ENCODE data around the gene TOX2. TPM values are rescaled to one million over a fixed set of nuclear protein-coding genes. Genes with fewer than 3 reads are reported as not detected.
A peak's percentile ranks its signal among the peaks of the same experiment; 100 is the strongest.

The TOX2 gene
- total RNA-seq, 1 experiment from 2014 or later, result 0.18 TPM

DNA sequence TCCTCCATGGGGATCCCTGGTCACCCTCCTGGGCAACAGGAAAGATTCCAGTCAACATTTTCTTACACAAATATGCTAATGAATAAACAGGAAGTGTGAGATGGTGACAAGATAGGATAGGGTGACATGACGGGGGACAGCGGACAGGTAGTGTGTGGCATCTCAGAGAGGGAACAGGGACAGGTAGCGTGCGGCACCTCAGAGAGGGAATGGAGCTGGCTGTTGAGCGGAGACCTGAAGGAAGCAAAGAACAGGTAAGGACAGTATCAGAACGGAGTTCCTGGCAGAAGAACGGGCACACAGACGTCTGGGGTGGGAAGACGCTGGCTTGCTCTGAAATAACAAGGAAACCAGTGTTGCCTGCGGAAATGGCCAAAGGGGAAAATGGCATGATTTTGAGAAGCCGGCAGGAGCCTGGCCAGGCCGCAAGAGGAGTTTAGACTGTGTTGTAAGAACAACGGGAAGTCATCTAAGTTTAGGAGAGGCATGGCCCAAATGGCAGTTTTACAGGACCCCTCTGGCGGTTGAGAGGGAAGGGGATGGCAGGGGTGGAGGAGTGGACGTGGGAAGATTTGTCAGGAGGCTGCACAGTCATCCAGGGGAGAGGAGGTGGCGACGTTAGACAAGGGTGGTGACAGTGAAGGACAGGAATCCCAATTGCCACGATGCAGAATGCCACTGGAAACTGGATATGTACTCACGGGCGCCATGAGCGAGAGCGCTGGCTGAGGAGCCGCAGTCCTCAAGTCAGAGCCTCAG, 160.7 kb downstream of the TOX2 start:
- DNase-seq (ENCODE audit: low spot score), result no peak

DNA sequence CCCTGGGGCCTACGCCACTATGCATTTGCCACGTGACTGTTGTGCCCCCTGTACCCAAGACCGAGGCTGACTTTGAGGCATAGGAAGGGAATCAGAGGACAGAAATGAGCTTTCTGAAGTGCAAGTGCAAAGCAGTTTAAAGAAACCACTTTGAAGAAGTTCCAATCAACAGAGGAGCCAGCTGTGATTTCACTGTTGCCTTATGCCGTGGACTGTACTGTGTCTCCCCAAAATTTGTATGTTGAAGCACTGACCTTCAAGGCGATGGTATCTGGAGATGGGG, 161.2 kb downstream of the TOX2 start:
- DNase-seq (ENCODE audit: low spot score), result no peak

DNA sequence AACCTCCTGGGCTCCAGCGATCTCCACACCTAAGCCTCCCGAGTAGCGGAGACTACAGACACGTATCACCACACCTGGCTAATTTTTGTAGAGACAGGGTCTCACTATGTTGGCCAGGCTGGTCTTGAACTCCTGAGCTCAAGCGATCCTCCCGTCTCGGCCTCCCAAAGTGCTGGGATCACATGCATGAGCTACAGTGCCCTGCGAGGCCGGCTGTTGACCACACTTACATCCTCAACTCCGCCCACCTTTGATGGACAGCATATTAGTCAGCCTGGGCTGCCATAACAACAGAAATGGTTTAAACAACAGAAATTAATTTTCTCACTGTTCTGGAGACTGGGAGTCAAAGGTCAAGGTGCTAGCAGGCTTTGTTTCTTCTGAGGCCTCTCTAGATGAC, 164.6 kb downstream of the TOX2 start:
- DNase-seq (ENCODE audit: low spot score), result no peak

DNA sequence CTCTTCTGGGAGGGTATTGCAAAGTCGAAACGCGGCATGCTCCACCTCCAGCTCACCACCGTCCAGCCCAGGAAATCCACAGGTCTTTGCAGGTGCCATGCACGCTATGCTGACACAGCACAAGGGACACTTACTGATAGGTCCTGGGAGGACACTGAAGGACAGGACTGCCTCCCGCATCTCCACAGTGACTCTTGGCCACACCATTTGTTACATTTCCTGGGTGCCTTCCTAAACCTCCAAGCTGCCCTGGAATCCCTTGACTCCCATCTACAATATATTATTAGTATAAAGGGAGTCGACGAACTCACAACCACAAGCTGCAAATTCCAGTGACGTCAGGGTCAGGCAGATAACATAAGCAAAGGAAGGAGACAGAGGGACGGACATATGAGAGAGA, 165.4 kb downstream of the TOX2 start:
- no peak for DNase-seq (ENCODE audit: low spot score)

DNA sequence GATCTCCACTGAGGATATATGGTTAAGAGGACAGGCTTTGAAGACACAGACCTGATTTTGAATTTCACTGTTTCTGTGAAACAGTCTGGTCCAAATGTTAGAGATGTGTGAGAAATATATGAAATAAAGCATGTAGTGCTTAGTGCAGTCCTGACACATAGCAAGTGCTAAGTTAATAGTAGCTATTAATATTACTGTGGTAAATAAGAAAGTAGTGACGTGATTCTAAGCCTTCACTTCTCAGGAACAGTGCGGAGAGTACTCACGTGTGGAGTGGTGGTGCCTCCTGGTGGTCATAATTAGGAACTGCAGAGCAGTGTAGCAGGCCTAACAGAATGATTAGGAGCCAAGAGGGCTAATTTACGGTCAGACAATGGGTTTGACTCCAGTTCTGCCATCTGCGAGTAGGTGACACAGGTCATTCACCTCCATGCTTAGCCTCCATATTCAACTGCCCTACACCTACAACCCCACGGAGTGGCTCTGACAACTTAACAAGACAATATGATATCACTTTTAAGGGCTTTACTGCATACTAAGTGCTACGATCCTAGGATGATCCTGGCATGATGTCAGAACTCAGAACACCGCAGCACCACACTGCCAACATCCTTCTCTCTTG, 166.1 kb downstream of the TOX2 start:
- peak; percentile 97 for DNase-seq (ENCODE audit: low spot score)

DNA sequence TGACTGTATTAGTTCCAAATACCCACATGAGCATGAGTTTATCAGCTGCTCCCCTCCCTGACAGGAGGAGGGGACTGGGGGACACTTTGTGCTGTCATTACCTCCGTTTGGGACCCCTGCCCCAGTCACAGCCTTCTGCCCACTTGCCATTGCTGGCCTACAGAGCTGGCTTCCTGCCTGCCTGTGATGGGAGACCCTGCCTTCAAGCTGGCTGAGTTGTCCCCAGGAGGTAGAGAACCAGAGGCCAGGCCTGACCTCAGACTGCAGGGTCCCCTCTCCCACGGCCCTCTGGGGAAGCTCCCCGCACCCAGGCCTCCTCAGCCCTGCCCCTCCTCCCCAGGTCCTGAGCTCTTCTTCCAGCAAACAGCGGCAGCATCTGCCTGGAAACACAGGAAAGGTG, 166.8 kb downstream of the TOX2 start:
- no peak for DNase-seq (ENCODE audit: low spot score)

DNA sequence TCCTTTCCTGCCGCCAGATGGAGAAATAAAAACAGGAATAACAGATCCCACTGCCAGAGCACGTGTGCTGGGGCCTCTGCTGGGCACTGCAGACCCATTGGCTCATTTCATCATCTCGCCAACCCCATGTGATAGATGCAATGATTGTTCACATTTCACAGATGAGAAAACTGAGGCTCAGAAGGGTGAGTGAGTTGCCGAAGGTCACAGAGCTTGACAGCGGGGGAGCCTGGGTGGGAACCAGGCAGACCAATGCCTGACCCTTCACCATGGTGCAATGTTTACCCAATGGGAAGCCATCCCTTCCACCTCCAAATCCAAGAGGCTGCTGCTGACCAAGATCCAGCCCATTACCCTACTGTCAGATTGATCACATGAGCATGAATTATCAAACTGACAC, 167.2 kb downstream of the TOX2 start:
- DNase-seq (ENCODE audit: low spot score), result no peak

DNA sequence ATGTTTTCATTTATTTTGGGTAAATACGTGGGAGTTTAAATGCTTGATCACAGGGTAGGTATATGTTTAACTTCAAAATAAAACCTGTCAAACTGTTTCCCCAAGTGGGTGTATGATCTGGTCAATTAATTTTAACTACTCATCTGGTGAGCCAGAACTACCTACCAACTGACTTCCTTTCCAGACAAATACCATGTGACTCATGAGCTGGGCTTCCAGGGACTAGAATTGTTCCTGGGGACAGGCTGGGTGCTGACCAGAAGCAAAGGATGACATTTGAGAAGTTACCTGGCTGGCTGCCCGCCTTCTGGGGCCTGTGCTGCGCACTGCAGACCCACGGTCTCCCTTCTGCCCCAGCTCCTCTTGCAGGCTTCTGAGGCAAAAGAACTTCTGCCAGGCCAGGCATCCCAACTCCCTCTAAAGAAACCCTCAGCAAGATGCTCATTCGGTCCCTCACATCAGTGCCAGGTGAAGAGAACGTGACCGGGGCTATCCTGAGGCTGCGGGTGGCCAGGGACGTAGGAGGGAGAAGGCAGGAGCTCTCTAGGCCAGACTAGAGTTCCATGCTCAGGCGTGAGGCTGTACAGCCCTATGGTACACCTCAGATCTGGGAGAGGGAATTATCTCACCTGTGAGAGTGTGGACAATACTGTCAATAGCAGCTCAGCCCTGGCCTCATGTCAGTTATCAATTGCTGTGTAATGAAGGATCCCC, 168.7 kb downstream of the TOX2 start:
- DNase-seq (ENCODE audit: low spot score), result no peak

DNA sequence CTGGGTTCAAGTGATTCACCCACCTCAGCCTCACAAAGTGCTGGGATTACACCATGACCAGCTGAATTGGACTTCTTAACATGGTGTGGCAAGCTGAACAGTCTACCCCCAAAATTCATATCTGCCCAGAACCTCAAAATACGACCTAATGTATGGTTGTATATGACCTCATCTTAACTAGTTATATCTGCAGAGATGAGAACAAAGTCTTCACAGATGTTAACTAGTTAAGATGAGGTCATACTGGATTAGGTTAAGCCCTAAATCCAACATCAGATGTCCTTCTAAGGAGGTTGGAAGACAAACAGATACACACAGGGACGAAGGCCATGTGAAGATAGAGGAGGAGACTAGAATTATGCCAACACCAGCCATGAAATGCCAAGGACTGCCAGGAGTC, 169.8 kb downstream of the TOX2 start:
- DNase-seq (ENCODE audit: low spot score), result no peak

DNA sequence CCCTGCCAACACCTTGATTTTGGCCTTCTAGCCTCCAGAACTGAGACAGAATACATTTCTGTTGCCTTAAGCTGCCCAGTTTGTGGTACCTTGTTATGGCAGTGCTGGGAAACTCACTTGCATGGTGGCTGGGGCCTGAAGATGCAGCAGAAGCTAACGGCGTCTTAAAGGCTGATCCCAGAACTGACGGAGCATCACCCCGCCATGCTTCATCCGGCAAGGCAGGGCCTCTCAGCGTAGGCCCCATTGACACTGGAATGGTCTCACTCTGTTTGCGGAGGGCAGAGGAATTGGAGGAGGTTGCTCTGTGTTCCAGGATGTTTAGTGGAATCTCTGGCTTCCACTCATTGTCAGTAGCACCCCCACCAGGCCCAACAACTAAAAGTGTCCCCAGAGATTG, 170.2 kb downstream of the TOX2 start:
- DNase-seq (ENCODE audit: low spot score), result no peak

DNA sequence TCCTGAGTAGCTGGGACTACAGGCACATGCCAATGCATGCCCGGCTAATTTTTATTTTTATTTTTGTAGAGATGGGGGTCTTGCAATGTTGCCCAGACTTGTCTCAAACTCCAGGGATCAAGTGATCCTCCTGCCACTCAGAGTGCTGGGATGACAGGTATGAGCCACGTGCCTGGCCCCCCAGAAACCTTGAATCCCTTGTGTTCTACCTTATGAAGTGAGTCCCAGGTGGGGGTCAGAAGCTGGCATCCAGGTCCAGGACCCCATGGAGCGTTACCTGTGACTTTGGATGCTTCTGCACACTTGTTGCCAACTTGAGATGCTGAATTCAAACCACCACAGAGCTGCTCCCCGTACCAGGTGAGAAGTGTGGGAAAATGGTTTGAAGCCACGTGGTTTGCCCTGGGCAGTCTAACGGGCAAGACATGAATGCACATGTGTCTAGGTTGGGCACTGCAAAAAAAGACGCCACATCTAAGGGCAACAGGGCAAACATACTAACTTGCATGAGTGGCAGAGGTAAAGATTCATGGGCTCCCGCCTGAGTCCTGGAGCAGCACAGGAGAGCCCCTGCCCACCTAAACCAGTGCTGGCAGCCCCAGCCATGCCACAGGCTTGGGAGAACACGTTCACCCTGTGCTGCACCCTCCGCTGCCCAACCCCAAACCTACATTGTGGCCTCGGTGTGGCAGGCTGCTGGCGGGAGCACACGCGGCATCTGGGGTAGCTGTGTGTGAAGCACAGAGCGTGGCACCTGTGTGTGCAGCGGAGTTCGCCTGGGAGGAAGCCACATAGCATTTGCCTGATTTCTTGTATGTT, 171.2 kb downstream of the TOX2 start:
- DNase-seq (ENCODE audit: low spot score), result no peak

DNA sequence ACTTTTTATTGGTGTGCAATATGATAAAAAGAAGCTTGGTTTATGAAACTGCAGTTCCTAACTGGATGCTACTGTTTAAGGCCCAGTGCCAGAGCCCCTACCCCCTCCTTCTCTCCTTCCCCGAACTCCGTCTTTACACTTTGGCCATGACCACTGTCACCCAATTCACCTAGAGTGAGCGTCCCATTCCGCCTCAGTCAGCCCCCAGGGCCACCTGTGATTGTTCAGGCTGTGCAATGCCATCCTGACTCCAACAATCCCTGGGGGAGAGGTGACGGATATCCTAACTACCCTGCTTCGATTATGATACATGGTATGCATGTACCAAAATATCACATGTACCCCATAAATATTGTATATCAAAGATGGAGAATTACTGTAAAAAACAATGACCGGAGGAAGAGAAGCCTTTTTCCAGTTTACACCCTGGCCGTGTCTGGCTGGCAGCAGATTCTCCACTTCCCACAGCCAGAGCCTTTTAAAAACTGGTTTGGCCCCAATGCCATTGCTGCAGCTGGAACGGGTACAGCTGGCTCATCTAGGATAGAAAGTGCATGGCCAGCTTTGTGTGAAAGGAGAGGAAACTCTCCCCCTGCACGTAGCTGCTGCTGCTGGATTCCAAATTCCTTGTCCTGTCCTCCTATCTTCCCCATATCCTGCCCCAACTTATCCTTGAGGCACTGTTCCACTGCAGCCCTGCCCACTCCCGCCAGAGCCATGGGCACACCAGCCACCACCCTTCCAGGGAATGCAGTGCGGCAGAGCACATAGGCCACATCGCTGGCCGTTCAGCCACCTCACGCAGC, 172.6 kb downstream of the TOX2 start:
- DNase-seq (ENCODE audit: low spot score), result no peak

DNA sequence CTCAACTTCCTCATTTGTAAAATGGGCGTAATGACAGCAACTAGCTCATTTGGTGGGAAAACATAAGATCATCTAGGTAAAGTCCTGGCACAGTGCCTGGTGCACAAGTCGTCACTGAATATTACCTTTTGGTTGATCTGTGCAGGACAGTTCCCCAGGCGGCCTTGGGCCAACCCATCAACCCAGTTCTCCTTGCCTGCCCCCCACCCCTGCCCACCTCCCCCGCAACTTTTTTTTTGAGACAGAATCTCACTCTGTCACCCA, 173.1 kb downstream of the TOX2 start:
- no peak for DNase-seq (ENCODE audit: low spot score)

DNA sequence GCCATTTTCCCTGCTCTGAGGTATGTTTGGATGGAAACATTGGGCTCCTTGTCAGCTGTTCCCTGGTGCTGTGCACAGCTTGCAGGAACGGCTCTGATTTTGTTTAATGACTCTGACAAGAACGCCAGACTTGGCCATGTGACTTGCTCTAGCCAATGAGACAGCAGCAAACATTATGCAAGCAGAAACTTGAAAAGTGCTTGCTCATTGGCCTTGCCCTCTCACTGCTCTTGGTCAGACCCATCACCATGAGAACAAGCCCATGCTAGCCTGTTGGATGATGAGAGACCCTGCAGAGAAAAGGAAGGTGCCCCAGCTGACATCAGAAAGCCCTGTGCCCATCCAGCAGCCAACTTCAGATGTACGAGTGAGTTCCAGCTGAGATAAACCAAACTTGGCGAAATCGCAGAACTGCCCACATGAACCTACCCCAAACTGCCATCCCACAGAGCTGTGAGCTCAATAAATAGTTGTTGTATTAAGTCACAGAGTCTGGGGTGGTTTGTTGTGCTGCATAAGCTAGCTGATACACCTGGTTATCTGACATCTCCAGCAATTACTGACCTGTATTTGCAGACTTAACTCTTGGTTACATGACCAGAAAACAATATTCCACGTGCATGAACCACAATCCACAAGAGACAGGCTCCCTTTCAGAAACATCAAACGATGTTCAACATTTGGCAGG, 175.5 kb downstream of the TOX2 start:
- peak; percentile 38 for DNase-seq (ENCODE audit: low spot score)

DNA sequence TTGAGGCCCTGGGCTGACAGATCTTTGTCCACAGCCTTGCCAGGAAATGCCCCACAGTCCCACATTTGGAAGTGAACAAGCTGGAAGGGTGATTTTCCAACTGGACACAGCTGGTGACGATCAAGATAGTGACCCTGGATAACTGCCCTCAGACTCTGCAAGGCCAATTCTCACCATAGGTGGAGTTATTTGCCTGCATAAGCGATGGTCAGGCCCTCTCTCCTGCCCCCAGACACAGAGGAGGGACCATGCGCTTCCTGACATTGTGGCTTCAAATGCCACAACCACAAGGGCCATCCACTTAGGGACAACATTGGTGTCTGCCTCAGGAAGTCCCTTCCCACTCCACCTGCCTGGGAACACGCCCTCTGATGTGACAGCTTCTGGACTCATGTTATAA, 176.4 kb downstream of the TOX2 start:
- no peak for DNase-seq (ENCODE audit: low spot score)

DNA sequence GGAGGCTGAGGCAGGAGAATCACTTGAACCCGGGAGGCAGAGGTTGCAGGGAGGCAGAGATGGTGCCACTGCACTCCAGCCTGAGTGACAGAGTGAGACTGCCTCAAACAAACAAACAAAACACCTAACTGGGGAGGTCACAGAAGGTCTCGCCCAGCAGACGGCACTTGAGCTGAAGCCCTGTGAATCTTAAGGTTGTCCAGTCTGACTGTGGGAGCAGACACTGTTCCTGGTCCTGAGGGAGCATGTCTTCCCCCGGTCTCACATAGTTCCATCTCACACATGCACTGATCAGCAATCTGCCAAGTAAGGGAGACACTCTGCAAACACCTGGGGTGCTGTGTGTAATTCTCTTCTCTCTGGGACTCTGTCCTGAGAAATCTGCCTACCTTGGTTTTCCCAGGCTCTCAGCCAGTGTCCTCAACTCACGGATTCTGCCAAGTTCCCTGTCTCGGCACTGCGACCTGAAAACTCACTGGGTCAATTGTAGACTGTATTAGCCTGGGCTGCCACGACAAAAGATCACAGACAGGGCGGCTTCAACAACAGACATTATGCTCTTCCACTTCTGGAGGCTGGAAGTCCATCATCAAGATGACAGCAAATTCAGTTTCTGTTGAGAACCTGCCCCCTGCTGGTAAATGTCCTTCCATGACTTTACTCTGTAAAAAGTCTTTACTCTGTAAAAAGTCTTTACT, 178.0 kb downstream of the TOX2 start:
- peak; percentile 65 for DNase-seq (ENCODE audit: low spot score)

DNA sequence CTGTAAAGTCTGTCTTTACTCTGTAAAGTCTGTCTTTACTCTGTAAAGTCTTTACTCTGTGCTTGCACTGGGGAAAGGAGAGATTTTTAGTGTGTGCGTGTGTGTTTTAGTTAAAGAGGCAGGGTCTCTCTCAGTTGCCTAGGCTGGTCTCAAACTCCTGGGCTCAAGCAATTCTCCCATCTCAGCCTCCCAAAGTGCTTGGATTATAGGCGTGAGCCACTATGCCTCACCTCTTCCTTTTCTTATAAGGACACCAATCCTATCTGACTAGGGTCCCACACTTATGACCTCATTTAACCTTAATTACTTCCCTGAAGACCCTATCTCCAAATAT, 178.6 kb downstream of the TOX2 start:
- DNase-seq (ENCODE audit: low spot score), result no peak

DNA sequence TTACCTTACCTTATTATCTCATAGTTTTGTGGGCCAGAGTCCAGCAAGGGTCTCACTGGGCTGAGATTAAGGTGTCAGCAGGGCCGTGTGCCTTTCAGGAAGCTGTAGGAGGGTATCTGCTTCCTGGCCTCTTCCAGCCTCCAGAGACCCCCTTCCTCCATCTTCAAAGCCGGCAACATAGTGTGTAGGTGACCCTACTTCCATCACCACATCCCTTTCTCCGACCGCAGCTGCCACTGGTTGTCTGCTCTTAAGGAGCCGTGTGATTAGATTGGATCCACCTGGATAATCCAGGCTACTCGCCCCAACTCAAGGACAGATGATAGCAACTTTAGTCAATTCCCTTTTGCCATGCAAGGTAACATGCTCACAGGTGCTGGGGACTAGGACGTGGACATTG, 181.2 kb downstream of the TOX2 start:
- DNase-seq (ENCODE audit: low spot score), result no peak

DNA sequence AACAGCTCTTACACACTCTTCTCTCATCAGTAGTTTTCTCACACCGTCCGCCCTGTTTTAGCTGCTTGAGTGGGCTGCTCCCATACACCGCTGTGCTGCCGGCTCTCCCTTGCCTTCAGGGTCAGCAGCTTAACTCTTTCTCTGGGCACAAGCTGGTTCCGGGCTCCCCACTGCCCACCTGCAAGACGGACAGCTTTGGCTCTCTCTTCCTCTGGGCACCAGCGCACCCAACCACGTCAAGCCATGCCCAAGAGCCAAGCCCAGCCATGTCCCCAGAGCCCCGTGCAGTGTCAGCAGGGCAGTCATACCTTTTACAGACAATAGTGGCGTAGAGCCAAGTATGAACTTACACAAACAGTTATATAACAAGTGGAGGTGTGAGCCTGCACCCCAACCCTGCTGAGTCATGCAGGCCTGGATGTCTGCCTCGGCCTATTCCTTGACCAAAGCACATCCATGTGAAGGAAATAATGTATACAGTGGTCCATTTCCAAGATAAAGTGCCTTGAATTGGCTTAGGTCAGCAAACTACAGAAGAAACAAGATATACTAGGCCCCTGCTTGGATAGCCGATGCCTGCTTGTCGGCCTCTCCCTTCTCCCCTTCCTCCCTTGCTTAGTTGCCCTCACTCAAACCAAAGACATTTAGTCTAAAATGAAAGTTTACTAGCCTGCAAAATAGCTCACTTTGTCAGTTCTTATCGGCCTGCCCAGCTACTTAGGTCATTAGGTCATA, 183.0 kb downstream of the TOX2 start:
- peak; percentile 23 for DNase-seq (ENCODE audit: low spot score)

DNA sequence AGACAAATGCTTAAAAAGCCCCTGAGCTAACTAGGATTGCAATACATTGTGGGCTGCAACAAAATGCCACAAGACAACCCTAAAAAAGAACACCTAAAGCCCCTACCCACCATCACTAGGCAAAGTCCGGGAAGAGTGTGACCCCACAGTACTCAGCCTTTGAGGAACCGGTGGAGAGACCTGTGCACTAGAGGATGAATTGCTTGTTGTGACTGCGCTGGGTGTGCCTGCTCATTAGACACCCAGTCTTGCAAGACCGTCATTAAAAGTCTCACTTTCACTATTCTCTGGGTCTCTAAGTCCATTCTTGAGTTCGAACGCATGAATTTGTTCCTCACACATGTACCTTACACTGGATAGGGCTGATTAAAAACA, 183.6 kb downstream of the TOX2 start:
- DNase-seq (ENCODE audit: low spot score), result no peak
